AG09319 (cell line): ENCODE results near the gene CAP2.

Experiments used
- DNase-seq: peaks from one replicate; pipeline ENCODE4 v3.0.0-alpha.2; 2010; ENCODE audit warnings: low read depth; ENCODE audit errors: extremely low read depth
- TF ChIP-seq, protein P1 (sequence below): IDR thresholded peaks from 2 replicates; pipeline ENCODE4 v1.5.1; 2011; ENCODE audit warnings: low read depth, mild to moderate bottlenecking, inconsistent platforms, low read length, moderate library complexity

CAP2 gene

DNA sequence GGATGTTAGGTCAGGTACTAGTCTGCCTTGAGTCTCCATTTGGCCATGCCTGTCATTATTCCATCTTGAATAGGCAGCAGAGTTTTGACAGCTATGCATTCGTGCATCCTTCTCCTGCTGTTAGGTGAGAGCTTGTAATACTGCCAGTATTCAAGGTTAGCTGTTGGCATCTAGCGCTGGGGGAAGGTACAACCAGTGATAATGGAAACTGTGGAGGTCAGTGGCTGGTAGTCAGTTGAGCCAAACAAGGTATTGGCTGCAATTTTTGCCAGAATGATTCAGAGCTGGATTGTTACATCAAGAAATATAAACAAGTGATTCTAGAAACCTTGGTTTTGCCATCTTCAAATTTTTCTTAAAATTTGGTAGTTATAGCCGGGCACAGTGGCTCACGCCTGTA lies 213.2 kb downstream of the CAP2 start:
- TF ChIP-seq, protein P1, sequence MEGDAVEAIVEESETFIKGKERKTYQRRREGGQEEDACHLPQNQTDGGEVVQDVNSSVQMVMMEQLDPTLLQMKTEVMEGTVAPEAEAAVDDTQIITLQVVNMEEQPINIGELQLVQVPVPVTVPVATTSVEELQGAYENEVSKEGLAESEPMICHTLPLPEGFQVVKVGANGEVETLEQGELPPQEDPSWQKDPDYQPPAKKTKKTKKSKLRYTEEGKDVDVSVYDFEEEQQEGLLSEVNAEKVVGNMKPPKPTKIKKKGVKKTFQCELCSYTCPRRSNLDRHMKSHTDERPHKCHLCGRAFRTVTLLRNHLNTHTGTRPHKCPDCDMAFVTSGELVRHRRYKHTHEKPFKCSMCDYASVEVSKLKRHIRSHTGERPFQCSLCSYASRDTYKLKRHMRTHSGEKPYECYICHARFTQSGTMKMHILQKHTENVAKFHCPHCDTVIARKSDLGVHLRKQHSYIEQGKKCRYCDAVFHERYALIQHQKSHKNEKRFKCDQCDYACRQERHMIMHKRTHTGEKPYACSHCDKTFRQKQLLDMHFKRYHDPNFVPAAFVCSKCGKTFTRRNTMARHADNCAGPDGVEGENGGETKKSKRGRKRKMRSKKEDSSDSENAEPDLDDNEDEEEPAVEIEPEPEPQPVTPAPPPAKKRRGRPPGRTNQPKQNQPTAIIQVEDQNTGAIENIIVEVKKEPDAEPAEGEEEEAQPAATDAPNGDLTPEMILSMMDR = no peak

More for the DNA sequence above, 213.2 kb downstream of the CAP2 start:
- DNase-seq = no peak
